Hepatocyte (in vitro differentiated cells): ENCODE data around the gene PHLPP1.

Experiments
- EZH2 ChIP-seq: fragments of 200-600 bp; sonication (generic); IDR thresholded peaks from 2 replicates; pipeline ENCODE4 v1.6.1; 2016; ENCODE audit warnings: antibody characterized with exemption, mild to moderate bottlenecking, borderline replicate concordance
- EZH2phosphoT487 ChIP-seq: fragments of 200-600 bp; sonication (generic); IDR thresholded peaks from one replicate; pipeline ENCODE4 v1.6.1; 2018; ENCODE audit warnings: antibody characterized with exemption, mild to moderate bottlenecking, low read depth, moderate library complexity; ENCODE audit not compliant: unreplicated experiment, severe bottlenecking
- TF ChIP-seq, protein P1 (sequence below): fragments of 200-600 bp; sonication (generic); IDR thresholded peaks from 2 replicates; pipeline ENCODE4 v1.5.1; 2016; ENCODE audit warnings: antibody characterized with exemption, mild to moderate bottlenecking; ENCODE audit not compliant: poor library complexity

DNA sequence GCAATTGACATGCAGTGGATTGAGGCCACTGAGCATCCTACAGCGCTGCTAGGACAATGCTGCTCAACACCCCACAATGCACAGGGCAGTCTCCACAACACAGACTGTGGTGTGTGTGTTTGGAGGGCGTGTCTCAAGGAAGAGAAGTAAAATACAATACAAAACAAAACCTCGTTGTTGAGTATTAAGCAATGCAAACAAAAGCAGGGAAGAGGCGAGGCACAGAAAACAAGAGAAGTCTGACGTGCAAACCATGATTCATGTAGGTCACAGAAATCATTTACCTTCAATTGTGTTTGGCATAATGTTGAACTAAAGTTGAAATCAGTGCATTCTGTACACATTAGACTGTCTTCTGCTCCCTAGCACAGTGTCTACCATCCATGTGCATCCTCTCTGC is 260.9 kb downstream of the PHLPP1 start:
- TF ChIP-seq, protein P1, sequence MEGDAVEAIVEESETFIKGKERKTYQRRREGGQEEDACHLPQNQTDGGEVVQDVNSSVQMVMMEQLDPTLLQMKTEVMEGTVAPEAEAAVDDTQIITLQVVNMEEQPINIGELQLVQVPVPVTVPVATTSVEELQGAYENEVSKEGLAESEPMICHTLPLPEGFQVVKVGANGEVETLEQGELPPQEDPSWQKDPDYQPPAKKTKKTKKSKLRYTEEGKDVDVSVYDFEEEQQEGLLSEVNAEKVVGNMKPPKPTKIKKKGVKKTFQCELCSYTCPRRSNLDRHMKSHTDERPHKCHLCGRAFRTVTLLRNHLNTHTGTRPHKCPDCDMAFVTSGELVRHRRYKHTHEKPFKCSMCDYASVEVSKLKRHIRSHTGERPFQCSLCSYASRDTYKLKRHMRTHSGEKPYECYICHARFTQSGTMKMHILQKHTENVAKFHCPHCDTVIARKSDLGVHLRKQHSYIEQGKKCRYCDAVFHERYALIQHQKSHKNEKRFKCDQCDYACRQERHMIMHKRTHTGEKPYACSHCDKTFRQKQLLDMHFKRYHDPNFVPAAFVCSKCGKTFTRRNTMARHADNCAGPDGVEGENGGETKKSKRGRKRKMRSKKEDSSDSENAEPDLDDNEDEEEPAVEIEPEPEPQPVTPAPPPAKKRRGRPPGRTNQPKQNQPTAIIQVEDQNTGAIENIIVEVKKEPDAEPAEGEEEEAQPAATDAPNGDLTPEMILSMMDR: no peak
- TF ChIP-seq EZH2: no peak
- no peak for TF ChIP-seq EZH2phosphoT487
